SK-N-SH (cell line): ENCODE data around the gene NOP53.

Source experiments
- CHD2 ChIP-seq: fragments of 150-350 bp; IDR thresholded peaks from 2 replicates; pipeline ENCODE4 v1.6.1; 2018; ENCODE audit warnings: low read length; ENCODE audit not compliant: partially characterized antibody
- EP300 ChIP-seq, 2 experiments: IDR thresholded peaks; 2 replicates each; pipeline versions ENCODE4 v1.4.0 to v1.6.1; 2012; ENCODE audit warnings: borderline replicate concordance in 1 of 2, low read depth in 1 of 2, low read length in 1 of 2
- NRF1 ChIP-seq: IDR thresholded peaks from 2 replicates; pipeline ENCODE4 v1.6.1; 2012; ENCODE audit warnings: low read depth, mild to moderate bottlenecking, low read length
- POLR2AphosphoS5 ChIP-seq: IDR thresholded peaks from 2 replicates; pipeline ENCODE4 v1.6.1; 2012; ENCODE audit warnings: low read depth, low read length
- TCF12 ChIP-seq: IDR thresholded peaks from 2 replicates; pipeline ENCODE4 v1.4.0; 2012
- TEAD4 ChIP-seq: IDR thresholded peaks from 2 replicates; pipeline ENCODE4 v1.4.0; 2012; ENCODE audit warnings: mild to moderate bottlenecking, borderline replicate concordance; ENCODE audit not compliant: insufficient read depth
- ZBTB33 ChIP-seq: IDR thresholded peaks from 2 replicates; pipeline ENCODE4 v1.4.0; 2012; ENCODE audit warnings: low read depth, borderline replicate concordance
- TF ChIP-seq, protein P1 (sequence below): fragments of 200-600 bp; sonication (generic); IDR thresholded peaks from 2 replicates; pipeline ENCODE4 v1.6.1; 2017; ENCODE audit warnings: antibody characterized with exemption, mild to moderate bottlenecking, moderate library complexity
- TF ChIP-seq, protein P2 (sequence below): IDR thresholded peaks from 2 replicates; pipeline ENCODE4 v1.6.1; 2012; ENCODE audit warnings: mild to moderate bottlenecking, low read depth, low read length, moderate library complexity
- TF ChIP-seq, protein P3 (sequence below): IDR thresholded peaks from 2 replicates; pipeline ENCODE4 v1.4.0; 2012; ENCODE audit warnings: low read depth

- TF ChIP-seq EP300 (IDR thresholded peaks at IDR 0.05; ENCODE audit: borderline replicate concordance in 1 of 2, low read depth in 1 of 2, low read length in 1 of 2) (no peak), TEAD4 (no peak), ZBTB33 (no peak), TCF12 (no peak), CHD2 (no peak), NRF1 (no peak), POLR2AphosphoS5 (no peak)
- TF ChIP-seq, protein P1, sequence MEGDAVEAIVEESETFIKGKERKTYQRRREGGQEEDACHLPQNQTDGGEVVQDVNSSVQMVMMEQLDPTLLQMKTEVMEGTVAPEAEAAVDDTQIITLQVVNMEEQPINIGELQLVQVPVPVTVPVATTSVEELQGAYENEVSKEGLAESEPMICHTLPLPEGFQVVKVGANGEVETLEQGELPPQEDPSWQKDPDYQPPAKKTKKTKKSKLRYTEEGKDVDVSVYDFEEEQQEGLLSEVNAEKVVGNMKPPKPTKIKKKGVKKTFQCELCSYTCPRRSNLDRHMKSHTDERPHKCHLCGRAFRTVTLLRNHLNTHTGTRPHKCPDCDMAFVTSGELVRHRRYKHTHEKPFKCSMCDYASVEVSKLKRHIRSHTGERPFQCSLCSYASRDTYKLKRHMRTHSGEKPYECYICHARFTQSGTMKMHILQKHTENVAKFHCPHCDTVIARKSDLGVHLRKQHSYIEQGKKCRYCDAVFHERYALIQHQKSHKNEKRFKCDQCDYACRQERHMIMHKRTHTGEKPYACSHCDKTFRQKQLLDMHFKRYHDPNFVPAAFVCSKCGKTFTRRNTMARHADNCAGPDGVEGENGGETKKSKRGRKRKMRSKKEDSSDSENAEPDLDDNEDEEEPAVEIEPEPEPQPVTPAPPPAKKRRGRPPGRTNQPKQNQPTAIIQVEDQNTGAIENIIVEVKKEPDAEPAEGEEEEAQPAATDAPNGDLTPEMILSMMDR = no peak
- TF ChIP-seq, protein P2, sequence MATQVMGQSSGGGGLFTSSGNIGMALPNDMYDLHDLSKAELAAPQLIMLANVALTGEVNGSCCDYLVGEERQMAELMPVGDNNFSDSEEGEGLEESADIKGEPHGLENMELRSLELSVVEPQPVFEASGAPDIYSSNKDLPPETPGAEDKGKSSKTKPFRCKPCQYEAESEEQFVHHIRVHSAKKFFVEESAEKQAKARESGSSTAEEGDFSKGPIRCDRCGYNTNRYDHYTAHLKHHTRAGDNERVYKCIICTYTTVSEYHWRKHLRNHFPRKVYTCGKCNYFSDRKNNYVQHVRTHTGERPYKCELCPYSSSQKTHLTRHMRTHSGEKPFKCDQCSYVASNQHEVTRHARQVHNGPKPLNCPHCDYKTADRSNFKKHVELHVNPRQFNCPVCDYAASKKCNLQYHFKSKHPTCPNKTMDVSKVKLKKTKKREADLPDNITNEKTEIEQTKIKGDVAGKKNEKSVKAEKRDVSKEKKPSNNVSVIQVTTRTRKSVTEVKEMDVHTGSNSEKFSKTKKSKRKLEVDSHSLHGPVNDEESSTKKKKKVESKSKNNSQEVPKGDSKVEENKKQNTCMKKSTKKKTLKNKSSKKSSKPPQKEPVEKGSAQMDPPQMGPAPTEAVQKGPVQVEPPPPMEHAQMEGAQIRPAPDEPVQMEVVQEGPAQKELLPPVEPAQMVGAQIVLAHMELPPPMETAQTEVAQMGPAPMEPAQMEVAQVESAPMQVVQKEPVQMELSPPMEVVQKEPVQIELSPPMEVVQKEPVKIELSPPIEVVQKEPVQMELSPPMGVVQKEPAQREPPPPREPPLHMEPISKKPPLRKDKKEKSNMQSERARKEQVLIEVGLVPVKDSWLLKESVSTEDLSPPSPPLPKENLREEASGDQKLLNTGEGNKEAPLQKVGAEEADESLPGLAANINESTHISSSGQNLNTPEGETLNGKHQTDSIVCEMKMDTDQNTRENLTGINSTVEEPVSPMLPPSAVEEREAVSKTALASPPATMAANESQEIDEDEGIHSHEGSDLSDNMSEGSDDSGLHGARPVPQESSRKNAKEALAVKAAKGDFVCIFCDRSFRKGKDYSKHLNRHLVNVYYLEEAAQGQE = no peak
- TF ChIP-seq, protein P3, sequence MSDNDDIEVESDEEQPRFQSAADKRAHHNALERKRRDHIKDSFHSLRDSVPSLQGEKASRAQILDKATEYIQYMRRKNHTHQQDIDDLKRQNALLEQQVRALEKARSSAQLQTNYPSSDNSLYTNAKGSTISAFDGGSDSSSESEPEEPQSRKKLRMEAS = no peak
Measured at GRCh38 chr19:47714339-47714738, 31.0 kb upstream of the NOP53 start.
